HCT116 (cell line): ENCODE data around the gene KRTAP4-3. TPM values are rescaled to one million over a fixed set of nuclear protein-coding genes. Genes with fewer than 3 reads are reported as not detected.
"Not testable (repeated sequence)": the region's sequence is repeated elsewhere in the genome, so short reads cannot be mapped to it uniquely, and the experiment has no call there.

ENCODE experiments used
- ATAC-seq: fragments of 200-7000 bp; cut with Tn5 transposase; 2 replicates; pipeline ENCODE4 v1.9.1; 2020; ENCODE audit warnings: mild to moderate bottlenecking, moderate library complexity
- BruUV-seq: library from RNA; stranded (reverse); fragments of 400-500 nt; replicated peaks from 2 replicates; lab custom pipeline; 2021; lab: Mats Ljungman, UMichigan
- CTCF ChIA-PET: fragments of 300-600 bp; sonication (Branson Sonifier 250); formaldehyde crosslinking; loops from one replicate; lab custom pipeline; 2021; ENCODE audit warnings: antibody characterized with exemption; lab: Charles Lee
- POLR2A ChIA-PET: fragments of 300-600, 350-600 bp; sonication (Branson Sonifier 250); formaldehyde crosslinking; loops from one replicate; lab custom pipeline; 2021; ENCODE audit warnings: antibody characterized with exemption; lab: Charles Lee
- RAD21 ChIA-PET, 2 experiments: fragments of 300-600 bp; sonication (Branson Sonifier 250); formaldehyde crosslinking; loops; one replicate each; lab custom pipeline; 2023; ENCODE audit warnings: low total read pairs in 2 of 2; ENCODE audit not compliant: uncharacterized antibody in 2 of 2, unreplicated experiment in 2 of 2, low non-redundant PET in 1 of 2; lab: Charles Lee
- DNase-seq: peaks from one replicate; pipeline ENCODE4 v3.0.0-alpha.2; 2010; ENCODE audit warnings: low read depth, low spot score
- H2AFZ ChIP-seq: fragments of 200-600 bp; shearing (Covaris generic), sonication (generic); 2 replicates; pipeline ENCODE4 v1.6.1; 2017; ENCODE audit warnings: low read depth, mixed run types, mixed read lengths, antibody characterized with exemption, low read length; ENCODE audit not compliant: poor library complexity, severe bottlenecking
- H3K27ac ChIP-seq: 2 replicates; pipeline ENCODE4 v1.5.1; 2012; ENCODE audit warnings: low read depth, low read length
- H3K27me3 ChIP-seq: fragments of 200-600 bp; sonication (generic); 2 replicates; pipeline ENCODE4 v1.6.1; 2016; ENCODE audit warnings: mixed run types, low read length, mixed read lengths; ENCODE audit not compliant: insufficient read depth
- H3K36me3 ChIP-seq, 2 experiments: fragments of 200-500 bp in 1 of 2; fragments of 200-600 bp in 1 of 2; sonication (Bioruptor generic) in 1 of 2; sonication (generic) in 1 of 2; 2 replicates each; pipeline versions ENCODE4 v1.5.1 to v1.6.1; 2014 to 2016; ENCODE audit warnings: low read length in 2 of 2, inconsistent platforms in 1 of 2, mixed read lengths in 1 of 2, mixed run types in 1 of 2; ENCODE audit not compliant: insufficient read depth in 2 of 2, control insufficient read depth in 1 of 2
- H3K4me1 ChIP-seq, 2 experiments: fragments of 200-600 bp in 1 of 2; sonication (generic) in 1 of 2; 2 replicates each; pipeline versions ENCODE4 v1.5.1 to v1.6.1; 2012 to 2017; ENCODE audit warnings: low read length in 2 of 2, inconsistent platforms in 1 of 2, mild to moderate bottlenecking in 1 of 2, mixed read lengths in 1 of 2, mixed run types in 1 of 2, moderate library complexity in 1 of 2; ENCODE audit not compliant: insufficient read depth in 2 of 2, control insufficient read depth in 1 of 2
- H3K4me2 ChIP-seq: fragments of 200-600 bp; sonication (generic); 2 replicates; pipeline ENCODE4 v1.6.1; 2017; ENCODE audit warnings: mixed run types, low read length, mixed read lengths
- H3K4me3 ChIP-seq, 2 experiments: fragments of 200-600 bp in 1 of 2; sonication (generic) in 1 of 2; replicated peaks in 1 of 2; 2 replicates each; pipeline ENCODE4 v1.5.1; 2011 to 2016; ENCODE audit warnings: low read length in 2 of 2, control low read depth in 1 of 2, low read depth in 1 of 2, mild to moderate bottlenecking in 1 of 2, mixed read lengths in 1 of 2, mixed run types in 1 of 2
- H3K79me2 ChIP-seq: fragments of 200-600 bp; sonication (generic); 2 replicates; pipeline ENCODE4 v1.6.1; 2017; ENCODE audit warnings: mild to moderate bottlenecking, mixed run types, low read length, moderate library complexity, mixed read lengths; ENCODE audit not compliant: insufficient read depth
- H3K9ac ChIP-seq: fragments of 200-600 bp; sonication (generic); 2 replicates; pipeline ENCODE4 v1.6.1; 2016; ENCODE audit warnings: low read length, mixed read lengths
- H3K9me2 ChIP-seq: fragments of 200-600 bp; sonication (generic), shearing (Covaris generic); 2 replicates; pipeline ENCODE4 v1.6.1; 2017; ENCODE audit warnings: mixed run types, mild to moderate bottlenecking, moderate library complexity; ENCODE audit not compliant: insufficient read depth
- H3K9me3 ChIP-seq, 2 experiments: fragments of 200-500 bp in 1 of 2; fragments of 200-600 bp in 1 of 2; sonication (Bioruptor generic) in 1 of 2; sonication (generic) in 1 of 2; 2 replicates each; pipeline ENCODE4 v1.6.1; 2014 to 2017; ENCODE audit warnings: low read length in 2 of 2, mixed read lengths in 2 of 2, inconsistent platforms in 1 of 2, low read depth in 1 of 2, mild to moderate bottlenecking in 1 of 2, mixed run types in 1 of 2, moderate library complexity in 1 of 2; ENCODE audit not compliant: control insufficient read depth in 1 of 2, insufficient read depth in 1 of 2
- H4K20me1 ChIP-seq: fragments of 200-600 bp; sonication (generic), shearing (Covaris generic); 2 replicates; pipeline ENCODE4 v1.6.1; 2017; ENCODE audit warnings: mixed run types, mild to moderate bottlenecking, moderate library complexity; ENCODE audit not compliant: insufficient read depth
- CBX3 ChIP-seq: IDR thresholded peaks from 2 replicates; pipeline ENCODE4 v1.6.1; 2012; ENCODE audit warnings: low read depth
- SRF ChIP-seq: IDR thresholded peaks from 2 replicates; pipeline ENCODE4 v1.6.1; 2012; ENCODE audit warnings: low read depth
- TCF7L2 ChIP-seq: IDR thresholded peaks from 2 replicates; pipeline ENCODE4 v1.7.0; 2011; ENCODE audit warnings: borderline replicate concordance, inconsistent platforms; ENCODE audit not compliant: insufficient read depth, insufficient read length; ENCODE audit errors: extremely low read depth
- intact Hi-C: fragments of 100-400 bp; cut with micrococcal nuclease; formaldehyde crosslinking; loops from 2 replicates; pipeline ENCODE4 v1.10.0; 2022
- total RNA-seq: library from RNA; stranded (reverse); gene quantifications from one replicate; pipeline ENCODE4 v1.2.1, GENCODE V29; 2021; ENCODE audit not compliant: unreplicated experiment

KRTAP4-3 gene
- total RNA-seq, 1 experiment from 2014 or later: not detected

- no peak within 1 kb of the TSS for H2AFZ ChIP-seq
- intact Hi-C loops: no loop called here
- H3K9ac ChIP-seq: peak within 1 kb of the TSS; percentile 41; the same call in 1 of the 2 replicates
- H3K36me3 ChIP-seq: peaks cover 0 to 9% of the 10 kb centered on the region in 2 experiments; a peak in 1 of 4 replicates
- no peak for DNase-seq
- H3K4me1 ChIP-seq: no peaks in the 10 kb centered on the region; a peak in 1 of 4 replicates
- POLR2A ChIA-PET: interaction anchor here (1.0 kb wide), 1 partner anchor 56 kb away, joined by 5 read pairs; the partner anchor contains the start of gene KRTAP4-7
- no peaks in the 10 kb centered on the region for H3K9me2 ChIP-seq
- peaks cover 6 to 41% of the 10 kb centered on the region in 2 experiments; a peak in 3 of 4 replicates for H3K9me3 ChIP-seq
- no TSS peak for BruUV-seq
- 0 out of 2 replicates have a peak, but pooled peaks have one; percentile 14 for TF ChIP-seq CBX3
- TF ChIP-seq TCF7L2: no peak
- TF ChIP-seq SRF: no peak
- CTCF ChIA-PET: no interaction called here
- H4K20me1 ChIP-seq: no peaks in the 10 kb centered on the region
- H3K79me2 ChIP-seq: no peaks in the 10 kb centered on the region
- peak within 1 kb of the TSS; percentile 45; the same call in 1 of the 2 replicates for H3K27ac ChIP-seq
- RAD21 ChIA-PET: no interaction called here
- no peak for ATAC-seq
- H3K4me3 ChIP-seq: peak within 1 kb of the TSS; percentile 35 to 49
- peak within 1 kb of the TSS; percentile 41 for H3K4me2 ChIP-seq
- H3K27me3 ChIP-seq: no peaks in the 10 kb centered on the region
Observed at GRCh38 chr17:41140360-41141131, 27.5 kb downstream of the KRTAP4-3 start, which contains the start of gene KRTAP4-6. KRTAP4-6 (minus strand) TSS chr17:41140544; CDS start chr17:41140487, 57 bp downstream.

GRCh38 chr17:41139865-41140264, 28.2 kb downstream of the KRTAP4-3 start:
- BruUV-seq, H4K20me1 ChIP-seq, H3K27me3 ChIP-seq, H3K36me3 ChIP-seq, H3K9me2 ChIP-seq, intact Hi-C loops, H3K79me2 ChIP-seq, H2AFZ ChIP-seq, CTCF ChIA-PET, H3K4me1 ChIP-seq, DNase-seq, RAD21 ChIA-PET: not testable (repeated sequence)
- H3K27ac ChIP-seq: peak overlapping the region; percentile 45; the same call in 1 of the 2 replicates
- peak; percentile 42; the same call in 1 of the 2 replicates for ATAC-seq
- peak overlapping the region; percentile 41 for H3K4me2 ChIP-seq
- peaks cover 6 to 41% of the 10 kb centered on the region in 2 experiments; a peak in 3 of 4 replicates for H3K9me3 ChIP-seq
- H3K4me3 ChIP-seq: peak overlapping the region; percentile 35 to 49
- peak overlapping the region; percentile 41; the same call in 1 of the 2 replicates for H3K9ac ChIP-seq
- POLR2A ChIA-PET: interaction anchor here (1.0 kb wide), 1 partner anchor 55 kb away, joined by 5 read pairs; the partner anchor contains the start of gene KRTAP4-7
